ENCODE results near the gene LCNL1.
A peak's percentile ranks its signal among the peaks of the same experiment; 100 is the strongest.

Gene LCNL1

GRCh38 chr9:137011907-137012675 is 29.3 kb downstream of the LCNL1 start:
- DNase-seq (ENCODE audit: low spot score), result no peak

GRCh38 chr9:137012694-137013570 is 30.1 kb downstream of the LCNL1 start:
- DNase-seq (ENCODE audit: low spot score), result no peak

- DNase-seq (ENCODE audit: low spot score), result no peak
These were observed 30.8 kb downstream of the LCNL1 start for GRCh38 chr9:137013571-137013940.

GRCh38 chr9:137014166-137014565 is 31.4 kb downstream of the LCNL1 start:
- no peak for DNase-seq (ENCODE audit: low spot score)

- DNase-seq (ENCODE audit: low spot score), result no peak
These were observed 32.2 kb downstream of the LCNL1 start for GRCh38 chr9:137014776-137015539.

- DNase-seq (ENCODE audit: low spot score), result no peak
These were observed 32.7 kb downstream of the LCNL1 start for GRCh38 chr9:137015540-137015930.

GRCh38 chr9:137015976-137016375 is 33.2 kb downstream of the LCNL1 start:
- DNase-seq (ENCODE audit: low spot score), result no peak

- DNase-seq (ENCODE audit: low spot score), result no peak
These were observed 33.6 kb downstream of the LCNL1 start for GRCh38 chr9:137016436-137016835.

- no peak for DNase-seq (ENCODE audit: low spot score)
These were observed 34.3 kb downstream of the LCNL1 start for GRCh38 chr9:137017071-137017470.

GRCh38 chr9:137017791-137018497 is 35.2 kb downstream of the LCNL1 start:
- no peak for DNase-seq (ENCODE audit: low spot score)

GRCh38 chr9:137018761-137019559 is 36.2 kb downstream of the LCNL1 start:
- DNase-seq (ENCODE audit: low spot score), result no peak

- DNase-seq (ENCODE audit: low spot score), result no peak
These were observed 37.3 kb downstream of the LCNL1 start for GRCh38 chr9:137019891-137020683.

- no peak for DNase-seq (ENCODE audit: low spot score)
These were observed 38.2 kb downstream of the LCNL1 start for GRCh38 chr9:137020771-137021567.

- no peak for DNase-seq (ENCODE audit: low spot score)
These were observed 38.8 kb downstream of the LCNL1 start for GRCh38 chr9:137021568-137021978.

GRCh38 chr9:137021979-137022661 is 39.3 kb downstream of the LCNL1 start:
- DNase-seq (ENCODE audit: low spot score), result peak; percentile 89

- DNase-seq (ENCODE audit: low spot score), result no peak
These were observed 39.8 kb downstream of the LCNL1 start for GRCh38 chr9:137022662-137023008.

- DNase-seq (ENCODE audit: low spot score), result no peak
These were observed 40.4 kb downstream of the LCNL1 start for GRCh38 chr9:137023157-137023556.

- DNase-seq (ENCODE audit: low spot score), result no peak
These were observed 40.8 kb downstream of the LCNL1 start for GRCh38 chr9:137023583-137023991.

GRCh38 chr9:137025517-137025966 is 42.7 kb downstream of the LCNL1 start:
- no peak for DNase-seq (ENCODE audit: low spot score)

Measured in LoVo (cell line).